HUES6 (cell line): ENCODE measurements around the gene SNX18.
A peak's percentile ranks its signal among the peaks of the same experiment; 100 is the strongest.

Experiments
- H3K27ac ChIP-seq: 2 replicates; pipeline ENCODE4 v1.7.0; 2013; ENCODE audit warnings: low read depth, mild to moderate bottlenecking, low read length, inconsistent platforms
- H3K27me3 ChIP-seq: 2 replicates; pipeline ENCODE4 v1.6.1; 2013; ENCODE audit warnings: low read length; ENCODE audit not compliant: control insufficient read depth, insufficient read depth
- H3K36me3 ChIP-seq: 2 replicates; pipeline ENCODE4 v1.6.1; 2013; ENCODE audit warnings: low read length; ENCODE audit not compliant: control insufficient read depth, insufficient read depth
- H3K4me1 ChIP-seq: 2 replicates; pipeline ENCODE4 v1.6.1; 2013; ENCODE audit warnings: low read length; ENCODE audit not compliant: control insufficient read depth, insufficient read depth
- H3K4me3 ChIP-seq: 2 replicates; pipeline ENCODE4 v1.5.1; 2013; ENCODE audit warnings: low read depth, low read length
- H3K9ac ChIP-seq: one replicate; pipeline ENCODE4 v1.6.1; 2013; ENCODE audit warnings: mild to moderate bottlenecking, low read length
- H3K9me3 ChIP-seq: 2 replicates; pipeline ENCODE4 v1.6.1; 2013; ENCODE audit warnings: low read depth, low read length; ENCODE audit not compliant: control insufficient read depth, insufficient read depth

SNX18 gene

DNA sequence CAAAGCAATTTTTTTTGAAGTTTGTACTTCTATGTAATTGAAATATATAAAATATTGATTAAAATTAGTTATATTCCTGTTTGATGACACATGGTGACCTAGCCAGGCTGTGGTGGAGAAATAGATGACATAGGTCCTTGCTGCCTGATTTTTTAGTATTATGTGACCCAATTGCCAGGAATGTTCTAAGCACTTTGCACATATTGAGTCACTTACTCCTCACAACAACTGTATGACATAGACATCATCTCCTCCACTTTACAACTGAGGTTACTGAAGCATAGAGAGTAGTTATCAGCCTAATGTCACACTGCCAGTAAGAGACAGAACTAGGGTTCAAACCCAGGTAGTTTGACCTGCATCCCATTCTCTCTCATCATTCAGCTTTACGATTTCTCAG is 26.2 kb upstream of the SNX18 start:
- no peaks in the 10 kb centered on the region; the same call in 1 of the 2 replicates for H3K9me3 ChIP-seq
- no peaks in the 10 kb centered on the region for H3K27me3 ChIP-seq
- H3K4me3 ChIP-seq = no peak overlapping the region
- H3K4me1 ChIP-seq = no peaks in the 10 kb centered on the region
- H3K27ac ChIP-seq = no peak overlapping the region
- H3K36me3 ChIP-seq = no peaks in the 10 kb centered on the region
- H3K9ac ChIP-seq = no peak overlapping the region

DNA sequence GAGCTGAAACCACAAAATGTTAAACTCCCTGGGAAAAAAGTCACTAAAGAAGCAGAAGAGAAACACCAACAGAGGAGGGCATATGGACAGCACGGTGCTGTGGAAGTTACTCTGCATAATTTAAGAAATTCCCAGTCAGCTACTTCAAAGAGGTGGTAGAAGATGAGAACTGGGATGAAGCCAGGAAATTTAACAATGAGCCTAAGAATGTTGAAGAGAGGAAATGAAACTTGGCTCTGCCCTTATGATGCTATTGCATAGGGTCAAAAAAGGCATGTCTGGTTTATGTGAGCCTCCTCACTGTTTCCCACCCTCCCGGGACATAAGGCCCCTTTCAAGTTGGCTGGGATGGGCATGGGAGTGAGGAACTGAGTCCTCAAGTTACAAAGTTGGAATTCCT is 25.4 kb upstream of the SNX18 start:
- H3K27ac ChIP-seq = no peak overlapping the region
- no peaks in the 10 kb centered on the region for H3K36me3 ChIP-seq
- no peak overlapping the region for H3K9ac ChIP-seq
- H3K4me1 ChIP-seq = no peaks in the 10 kb centered on the region
- peaks cover 4% of the 10 kb centered on the region for H3K9me3 ChIP-seq
- no peaks in the 10 kb centered on the region for H3K27me3 ChIP-seq
- no peak overlapping the region for H3K4me3 ChIP-seq

DNA sequence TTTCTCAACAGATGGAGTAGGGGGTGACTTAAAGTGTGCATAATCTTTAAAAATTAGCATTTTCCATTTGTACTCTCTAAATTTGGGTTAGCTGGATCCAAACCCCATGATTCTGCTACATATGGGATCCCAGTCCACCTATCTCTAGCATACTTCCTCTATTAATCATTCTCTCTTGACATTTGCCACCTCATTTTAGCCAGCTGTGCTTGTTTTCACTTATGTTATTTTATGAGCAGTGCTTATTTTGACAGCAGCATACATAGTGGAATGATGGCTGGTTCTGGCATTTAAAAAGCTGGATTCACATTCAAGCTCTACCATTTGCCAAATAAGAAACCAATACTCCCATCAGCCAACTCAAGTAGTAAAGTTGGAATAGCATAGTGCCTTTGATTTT is 22.5 kb upstream of the SNX18 start:
- no peaks in the 10 kb centered on the region for H3K4me1 ChIP-seq
- no peak overlapping the region for H3K9ac ChIP-seq
- H3K36me3 ChIP-seq = no peaks in the 10 kb centered on the region
- H3K9me3 ChIP-seq = peaks cover 18% of the 10 kb centered on the region
- H3K27ac ChIP-seq = no peak overlapping the region
- no peaks in the 10 kb centered on the region for H3K27me3 ChIP-seq
- H3K4me3 ChIP-seq = no peak overlapping the region

DNA sequence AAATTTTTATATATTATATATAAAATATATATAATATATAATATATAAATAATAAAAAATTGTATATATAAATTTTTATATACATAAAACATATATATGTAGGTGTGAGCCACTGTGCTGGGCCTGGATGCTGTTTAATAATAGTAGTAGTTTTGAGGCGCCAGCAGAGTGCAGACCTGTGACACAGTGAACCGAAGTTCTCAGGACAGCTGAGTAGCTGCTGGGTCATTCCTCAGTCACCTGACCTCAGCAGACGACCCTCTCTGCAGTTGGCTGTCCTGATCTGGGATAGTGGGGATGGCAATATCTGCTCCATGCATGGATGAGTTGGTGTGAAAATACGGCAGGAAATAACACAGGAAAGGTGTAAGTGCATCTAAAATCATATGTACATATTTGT is 3.3 kb upstream of the SNX18 start:
- Histone ChIP-seq H3K9ac (no peak overlapping the region), H3K9me3 (peaks cover 7% of the 10 kb centered on the region; the same call in 1 of the 2 replicates), H3K36me3 (peaks cover 6% of the 10 kb centered on the region; the same call in 1 of the 2 replicates), H3K4me1 (peaks cover 10% of the 10 kb centered on the region), H3K27me3 (peaks cover 17% of the 10 kb centered on the region), H3K27ac (no peak overlapping the region), H3K4me3 (no peak overlapping the region)

DNA sequence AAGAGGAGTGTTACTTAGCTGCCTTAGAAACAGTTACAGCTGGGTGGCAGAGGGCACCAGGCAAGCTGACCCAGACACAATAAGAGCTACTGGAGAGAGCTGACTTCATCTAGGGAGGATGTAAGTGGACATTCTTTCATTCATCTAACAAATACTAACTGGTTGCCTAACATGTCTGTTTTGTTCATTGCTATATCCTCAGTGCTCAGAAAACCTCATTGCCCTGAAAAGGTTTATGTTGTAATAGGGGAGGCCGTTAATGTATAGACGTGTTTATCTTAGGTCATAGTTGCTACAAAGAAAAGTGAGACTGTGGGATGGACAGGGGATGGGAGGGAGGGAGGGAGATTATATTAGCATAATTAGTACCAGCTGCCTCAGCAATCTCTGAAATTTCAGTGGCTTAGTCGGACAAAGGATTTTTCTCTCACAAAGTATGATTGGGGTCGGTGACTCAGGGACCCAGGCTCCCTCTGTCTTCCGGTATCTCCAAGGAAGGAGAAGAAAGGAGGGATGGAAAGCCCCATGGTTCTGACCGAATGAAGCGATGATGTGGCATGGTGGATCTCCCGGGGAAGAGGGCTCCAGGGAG is 2.6 kb upstream of the SNX18 start:
- Histone ChIP-seq H3K27me3 (peaks cover 20% of the 10 kb centered on the region), H3K4me3 (no peak overlapping the region), H3K9ac (no peak overlapping the region), H3K27ac (no peak overlapping the region), H3K36me3 (peaks cover 9% of the 10 kb centered on the region; the same call in 1 of the 2 replicates), H3K4me1 (peaks cover 16% of the 10 kb centered on the region), H3K9me3 (0 out of 2 replicates have a peak, but pooled peaks cover under 1% of the 10 kb centered on the region)

DNA sequence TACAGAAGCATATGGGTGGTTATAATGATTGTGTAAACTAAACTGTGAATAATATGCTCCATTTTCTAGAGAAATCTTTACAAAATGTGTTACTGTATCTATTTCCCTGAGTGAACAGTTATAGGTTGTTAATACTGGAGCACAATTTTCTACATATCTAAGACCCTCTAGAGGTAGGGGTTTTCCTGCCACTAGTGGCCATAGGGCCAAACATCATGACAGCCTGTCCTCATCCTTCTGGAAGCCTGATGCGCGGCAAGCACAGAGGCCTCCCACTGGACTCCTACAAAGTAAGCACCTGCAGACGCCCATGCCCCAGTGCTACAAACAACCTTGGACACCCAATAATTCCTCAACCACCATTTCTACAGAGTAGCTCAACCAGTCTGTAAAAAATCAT is 1.9 kb upstream of the SNX18 start:
- Histone ChIP-seq H3K9ac (no peak overlapping the region), H3K27ac (no peak overlapping the region), H3K27me3 (peaks cover 20% of the 10 kb centered on the region), H3K4me3 (no peak overlapping the region), H3K9me3 (no peaks in the 10 kb centered on the region), H3K36me3 (peaks cover 9% of the 10 kb centered on the region; the same call in 1 of the 2 replicates), H3K4me1 (peaks cover 23% of the 10 kb centered on the region)

DNA sequence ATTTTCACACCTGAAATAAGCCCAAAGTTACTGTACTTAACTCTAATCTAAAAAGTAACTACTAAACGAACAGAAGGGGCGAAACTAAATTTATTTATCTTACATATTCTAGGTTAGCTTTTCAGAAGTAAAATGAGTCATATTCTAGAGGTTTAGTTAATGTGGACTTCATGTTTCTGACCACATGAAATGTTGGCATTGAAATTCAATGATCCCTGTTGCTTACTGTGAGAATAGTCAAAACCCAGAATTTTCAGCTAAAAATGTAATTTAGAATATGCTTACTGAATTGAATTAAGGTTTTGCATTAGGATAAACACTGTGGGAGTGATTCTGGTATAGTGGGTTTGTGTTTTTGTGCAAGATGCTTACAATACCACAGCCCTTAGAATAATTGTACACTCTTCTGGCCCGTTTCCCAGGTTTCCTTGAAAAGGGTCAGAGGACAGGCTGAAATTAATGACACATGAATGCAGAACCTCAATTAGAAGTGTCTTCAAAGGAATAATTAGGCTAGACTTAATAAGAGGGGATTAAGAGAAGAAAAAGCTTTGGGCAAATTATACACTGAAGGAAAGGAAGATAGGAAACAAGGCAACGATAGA is 1.4 kb upstream of the SNX18 start:
- Histone ChIP-seq H3K4me1 (peaks cover 28% of the 10 kb centered on the region), H3K9me3 (no peaks in the 10 kb centered on the region), H3K4me3 (no peak overlapping the region), H3K27me3 (peaks cover 20% of the 10 kb centered on the region), H3K36me3 (peaks cover 9% of the 10 kb centered on the region; the same call in 1 of the 2 replicates), H3K27ac (no peak overlapping the region), H3K9ac (no peak overlapping the region)

DNA sequence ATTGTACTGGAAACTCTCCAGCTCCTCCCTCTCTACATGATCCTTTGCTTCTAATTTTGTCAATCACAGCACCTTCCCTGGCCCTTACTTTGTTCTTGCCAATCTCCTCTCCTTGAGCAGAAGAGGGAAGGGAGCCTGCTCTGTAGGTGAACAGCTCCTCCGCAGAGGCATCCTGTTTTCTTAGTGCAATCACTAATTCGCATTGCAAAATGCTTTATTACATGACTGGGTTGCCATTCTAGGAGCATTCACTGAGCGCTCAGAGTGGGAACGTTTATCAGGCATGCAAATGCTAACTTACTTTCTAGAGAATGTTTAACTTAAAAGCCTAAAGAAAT is 416 bp upstream of the SNX18 start:
- Histone ChIP-seq H3K4me1 (peaks cover 33% of the 10 kb centered on the region), H3K27ac (no peak overlapping the region), H3K9ac (peak overlapping the region; percentile 27), H3K4me3 (peak overlapping the region; percentile 61), H3K9me3 (no peaks in the 10 kb centered on the region), H3K36me3 (peaks cover 9% of the 10 kb centered on the region; the same call in 1 of the 2 replicates), H3K27me3 (peaks cover 20% of the 10 kb centered on the region)

DNA sequence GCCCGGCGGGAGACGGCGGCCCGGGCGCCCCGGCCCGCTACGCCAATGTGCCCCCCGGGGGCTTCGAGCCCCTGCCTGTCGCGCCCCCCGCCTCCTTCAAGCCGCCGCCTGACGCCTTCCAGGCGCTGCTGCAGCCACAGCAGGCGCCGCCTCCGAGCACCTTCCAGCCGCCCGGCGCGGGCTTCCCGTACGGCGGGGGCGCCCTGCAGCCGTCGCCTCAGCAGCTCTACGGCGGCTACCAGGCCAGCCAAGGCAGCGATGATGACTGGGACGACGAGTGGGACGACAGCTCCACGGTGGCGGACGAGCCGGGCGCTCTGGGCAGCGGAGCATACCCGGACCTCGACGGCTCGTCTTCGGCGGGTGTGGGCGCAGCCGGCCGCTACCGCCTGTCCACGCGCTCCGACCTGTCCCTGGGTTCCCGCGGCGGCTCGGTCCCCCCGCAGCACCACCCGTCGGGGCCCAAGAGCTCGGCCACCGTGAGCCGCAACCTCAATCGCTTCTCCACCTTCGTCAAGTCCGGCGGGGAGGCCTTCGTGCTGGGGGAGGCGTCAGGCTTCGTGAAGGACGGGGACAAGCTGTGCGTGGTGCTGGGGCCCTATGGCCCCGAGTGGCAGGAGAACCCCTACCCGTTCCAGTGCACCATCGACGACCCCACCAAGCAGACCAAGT is 723 bp downstream of the SNX18 start:
- H3K27me3 ChIP-seq = peaks cover 20% of the 10 kb centered on the region
- no peaks in the 10 kb centered on the region for H3K9me3 ChIP-seq
- peaks cover 40% of the 10 kb centered on the region for H3K4me1 ChIP-seq
- peaks cover 9% of the 10 kb centered on the region; the same call in 1 of the 2 replicates for H3K36me3 ChIP-seq
- H3K4me3 ChIP-seq = peak overlapping the region; percentile 67
- H3K27ac ChIP-seq = peak overlapping the region; percentile 88; the same call in 1 of the 2 replicates
- H3K9ac ChIP-seq = peak overlapping the region; percentile 89

DNA sequence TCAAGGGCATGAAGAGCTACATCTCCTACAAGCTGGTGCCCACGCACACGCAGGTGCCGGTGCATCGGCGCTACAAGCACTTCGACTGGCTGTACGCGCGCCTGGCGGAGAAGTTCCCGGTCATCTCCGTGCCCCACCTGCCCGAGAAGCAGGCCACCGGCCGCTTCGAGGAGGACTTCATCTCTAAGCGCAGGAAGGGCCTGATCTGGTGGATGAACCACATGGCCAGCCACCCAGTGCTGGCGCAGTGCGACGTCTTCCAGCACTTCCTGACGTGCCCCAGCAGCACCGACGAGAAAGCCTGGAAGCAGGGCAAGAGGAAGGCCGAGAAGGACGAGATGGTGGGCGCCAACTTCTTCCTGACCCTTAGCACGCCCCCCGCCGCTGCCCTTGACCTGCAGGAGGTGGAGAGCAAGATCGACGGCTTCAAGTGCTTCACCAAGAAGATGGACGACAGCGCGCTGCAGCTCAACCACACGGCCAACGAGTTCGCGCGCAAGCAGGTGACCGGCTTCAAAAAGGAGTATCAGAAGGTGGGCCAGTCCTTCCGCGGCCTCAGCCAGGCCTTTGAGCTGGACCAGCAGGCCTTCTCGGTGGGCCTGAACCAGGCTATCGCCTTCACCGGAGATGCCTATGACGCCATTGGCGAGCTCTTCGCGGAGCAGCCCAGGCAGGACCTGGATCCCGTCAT is 1.4 kb downstream of the SNX18 start:
- no peak overlapping the region for H3K27ac ChIP-seq
- peak overlapping the region; percentile 67 for H3K4me3 ChIP-seq
- peaks cover 47% of the 10 kb centered on the region for H3K4me1 ChIP-seq
- peaks cover 9% of the 10 kb centered on the region; the same call in 1 of the 2 replicates for H3K36me3 ChIP-seq
- H3K9ac ChIP-seq = no peak overlapping the region
- no peaks in the 10 kb centered on the region for H3K9me3 ChIP-seq
- H3K27me3 ChIP-seq = peaks cover 20% of the 10 kb centered on the region

DNA sequence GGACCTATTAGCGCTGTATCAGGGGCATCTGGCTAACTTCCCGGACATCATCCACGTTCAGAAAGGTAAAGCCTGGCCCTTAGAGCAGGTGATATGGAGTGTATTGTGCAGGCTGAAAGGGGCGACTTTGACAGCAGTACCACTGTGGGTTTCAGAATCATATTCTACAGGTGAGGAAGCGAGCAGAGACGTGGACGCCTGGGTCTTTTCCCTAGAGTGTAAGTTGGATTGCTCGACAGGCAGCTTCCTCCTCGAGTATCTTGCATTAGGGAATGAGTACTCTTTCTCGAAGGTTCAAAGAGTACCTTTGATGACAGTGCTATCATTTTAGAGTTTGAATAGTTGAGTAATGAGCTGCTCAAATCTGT is 1.9 kb downstream of the SNX18 start:
- H3K9me3 ChIP-seq = no peaks in the 10 kb centered on the region
- H3K4me3 ChIP-seq = peak overlapping the region; percentile 67
- H3K9ac ChIP-seq = no peak overlapping the region
- H3K36me3 ChIP-seq = peaks cover 9% of the 10 kb centered on the region; the same call in 1 of the 2 replicates
- H3K27me3 ChIP-seq = peaks cover 20% of the 10 kb centered on the region
- H3K27ac ChIP-seq = no peak overlapping the region
- H3K4me1 ChIP-seq = peaks cover 50% of the 10 kb centered on the region
